SK-N-SH (cell line): ENCODE results near the gene HEMK1. TPM values are rescaled to one million over a fixed set of nuclear protein-coding genes. Genes with fewer than 3 reads are reported as not detected.

Experiments
- CTCF ChIA-PET: fragments of 300-600, 350-600 bp; formaldehyde crosslinking; extraction: SDS; loops from one replicate; lab custom pipeline; 2021; lab: Yijun Ruan, JAX
- POLR2A ChIA-PET: fragments of 350-600 bp; sonication (Branson Sonifier 250); formaldehyde crosslinking; extraction: SDS; loops from one replicate; lab custom pipeline; 2020; ENCODE audit warnings: antibody characterized with exemption, inconsistent platforms; lab: Yijun Ruan, JAX
- DNase-seq: peaks from one replicate; pipeline ENCODE4 v3.0.0; 2012
- H2AFZ ChIP-seq: fragments of 200-600 bp; sonication (generic); 2 replicates; pipeline ENCODE4 v1.8.1; 2016; ENCODE audit warnings: antibody characterized with exemption, mild to moderate bottlenecking, low read depth
- H3F3A ChIP-seq: fragments of 200-600 bp; sonication (generic); replicated peaks from 2 replicates; pipeline ENCODE3; 2016; ENCODE audit warnings: antibody characterized with exemption, mild to moderate bottlenecking; ENCODE audit not compliant: insufficient read depth
- H3K27ac ChIP-seq, 2 experiments: fragments of 200-500 bp in 1 of 2; fragments of 200-600 bp in 1 of 2; sonication (Bioruptor generic) in 1 of 2; sonication (generic), shearing (Covaris generic) in 1 of 2; 2 replicates each; pipeline versions ENCODE4 v1.5.1 to v1.6.1; 2014 to 2016; ENCODE audit warnings: low read depth in 2 of 2, inconsistent platforms in 1 of 2, low read length in 1 of 2, mild to moderate bottlenecking in 1 of 2, mixed read lengths in 1 of 2
- H3K27me3 ChIP-seq: fragments of 200-600 bp; sonication (generic), shearing (Covaris generic); 2 replicates; pipeline ENCODE4 v1.6.1; 2016; ENCODE audit warnings: mixed run types; ENCODE audit not compliant: insufficient read depth
- H3K36me3 ChIP-seq, 2 experiments: fragments of 200-500 bp in 1 of 2; fragments of 200-600 bp in 1 of 2; sonication (Bioruptor generic) in 1 of 2; sonication (generic) in 1 of 2; replicated peaks in 1 of 2; 2 replicates each; pipeline versions ENCODE3 to v1.5.1; 2014 to 2016; ENCODE audit warnings: low read length in 1 of 2, mild to moderate bottlenecking in 1 of 2; ENCODE audit not compliant: insufficient read depth in 2 of 2, control insufficient read depth in 1 of 2
- H3K4me1 ChIP-seq, 2 experiments: fragments of 200-500 bp in 1 of 2; fragments of 200-600 bp in 1 of 2; sonication (Bioruptor generic) in 1 of 2; sonication (generic), shearing (Covaris generic) in 1 of 2; 2 replicates each; pipeline versions ENCODE4 v1.5.1 to v1.6.1; 2014 to 2016; ENCODE audit warnings: low read depth in 1 of 2, low read length in 1 of 2, mixed run types in 1 of 2; ENCODE audit not compliant: insufficient read depth in 2 of 2, control insufficient read depth in 1 of 2
- H3K4me2 ChIP-seq: fragments of 200-600 bp; sonication (generic), shearing (Covaris generic); 2 replicates; pipeline ENCODE4 v1.6.1; 2017; ENCODE audit warnings: mixed run types
- H3K4me3 ChIP-seq, 2 experiments: fragments of 200-500 bp in 1 of 2; fragments of 200-600 bp in 1 of 2; sonication (Bioruptor generic) in 1 of 2; sonication (generic), shearing (Covaris generic) in 1 of 2; 2 replicates each; pipeline versions ENCODE4 v1.5.1 to v1.8.1; 2014 to 2016; ENCODE audit warnings: low read depth in 2 of 2, inconsistent platforms in 1 of 2, low read length in 1 of 2, mild to moderate bottlenecking in 1 of 2, mixed read lengths in 1 of 2, moderate library complexity in 1 of 2
- H3K79me2 ChIP-seq: fragments of 200-600 bp; sonication (generic); 2 replicates; pipeline ENCODE4 v1.8.1; 2017; ENCODE audit warnings: mild to moderate bottlenecking; ENCODE audit not compliant: insufficient read depth
- H3K9ac ChIP-seq: fragments of 200-600 bp; sonication (generic); 2 replicates; pipeline ENCODE4 v1.6.1; 2017; ENCODE audit warnings: mixed run types
- H3K9me2 ChIP-seq: fragments of 200-600 bp; sonication (generic); 2 replicates; pipeline ENCODE4 v1.6.1; 2017; ENCODE audit warnings: mixed run types
- H3K9me3 ChIP-seq: fragments of 200-600 bp; sonication (generic); 2 replicates; pipeline ENCODE4 v1.6.1; 2017; ENCODE audit warnings: mixed run types, mild to moderate bottlenecking, moderate library complexity
- H4K20me1 ChIP-seq: fragments of 200-600 bp; sonication (generic); 2 replicates; pipeline ENCODE4 v1.6.1; 2017; ENCODE audit warnings: mild to moderate bottlenecking, mixed run types; ENCODE audit not compliant: insufficient read depth
- CHD2 ChIP-seq: fragments of 150-350 bp; IDR thresholded peaks from 2 replicates; pipeline ENCODE4 v1.6.1; 2018; ENCODE audit warnings: low read length; ENCODE audit not compliant: partially characterized antibody
- ELF1 ChIP-seq: IDR thresholded peaks from 2 replicates; pipeline ENCODE4 v1.4.0; 2012
- EZH2phosphoT487 ChIP-seq: fragments of 200-600 bp; sonication (generic); IDR thresholded peaks from 2 replicates; pipeline ENCODE4 v1.6.1; 2017; ENCODE audit warnings: low read depth, mixed run types, mild to moderate bottlenecking, antibody characterized with exemption, moderate library complexity, borderline replicate concordance
- FOSL2 ChIP-seq: IDR thresholded peaks from 2 replicates; pipeline ENCODE4 v1.4.0; 2012; ENCODE audit warnings: low read depth, mild to moderate bottlenecking, moderate library complexity, borderline replicate concordance
- GABPA ChIP-seq: IDR thresholded peaks from 2 replicates; pipeline ENCODE4 v1.4.0; 2012; ENCODE audit warnings: low read depth, mild to moderate bottlenecking
- JUND ChIP-seq: IDR thresholded peaks from 2 replicates; pipeline ENCODE4 v1.4.0; 2012
- MAX ChIP-seq: IDR thresholded peaks from 2 replicates; pipeline ENCODE4 v1.4.0; 2012; ENCODE audit warnings: low read depth
- MXI1 ChIP-seq: IDR thresholded peaks from 2 replicates; pipeline ENCODE4 v1.6.1; 2012; ENCODE audit warnings: mild to moderate bottlenecking, low read depth, low read length, improper control_type of control experiment
- NRF1 ChIP-seq: IDR thresholded peaks from 2 replicates; pipeline ENCODE4 v1.6.1; 2012; ENCODE audit warnings: low read depth, mild to moderate bottlenecking, low read length
- PBX3 ChIP-seq: IDR thresholded peaks from 2 replicates; pipeline ENCODE4; 2012
- RAD21 ChIP-seq: IDR thresholded peaks from 2 replicates; pipeline ENCODE4 v1.6.1; 2012; ENCODE audit warnings: mild to moderate bottlenecking, low read length
- RCOR1 ChIP-seq: fragments of 150-350 bp; IDR thresholded peaks from 2 replicates; pipeline ENCODE4 v1.6.1; 2017; ENCODE audit warnings: antibody characterized with exemption, low read length
- RFX5 ChIP-seq: IDR thresholded peaks from 2 replicates; pipeline ENCODE4 v1.6.1; 2012; ENCODE audit warnings: mild to moderate bottlenecking, improper control_type of control experiment, low read length
- RXRA ChIP-seq: IDR thresholded peaks from 2 replicates; pipeline ENCODE4 v1.4.0; 2012; ENCODE audit warnings: low read depth, mild to moderate bottlenecking, borderline replicate concordance
- TAF1 ChIP-seq: IDR thresholded peaks from 2 replicates; pipeline ENCODE4 v1.6.1; 2012; ENCODE audit warnings: low read depth, mild to moderate bottlenecking, low read length, moderate library complexity, borderline replicate concordance
- WGBS: methylation state at CpG from one replicate; pipeline ENCODE4 v1.1.6; 2017; ENCODE audit warnings: low lambda C conversion rate; 5-methylcytosine and 5-hydroxymethylcytosine counted together
- polyA plus RNA-seq, 3 experiments: library from polyadenylated mRNA; depleted of rRNA; stranded (reverse); fragments of >200 nt; gene quantifications; 2 replicates each; pipeline ENCODE4 v1.2.3, GENCODE V29; 2012

HEMK1 gene
- polyA plus RNA-seq, 1 of the 3 experiments (the other 2 are of a cell fraction), result 15.4 TPM

- Histone ChIP-seq H2AFZ (no peak overlapping the region), H3K4me3 (no peak overlapping the region), H3K4me1 (peaks cover 0 to 5% of the 10 kb centered on the region in 2 experiments; a peak in 1 of 4 replicates), H3K27ac (no peak overlapping the region), H3K36me3 (peaks cover 0 to 2% of the 10 kb centered on the region in 2 experiments), H3K27me3 (no peaks in the 10 kb centered on the region), H3K9ac (no peak overlapping the region), H3K9me2 (no peaks in the 10 kb centered on the region), H4K20me1 (no peaks in the 10 kb centered on the region), H3K79me2 (no peaks in the 10 kb centered on the region), H3F3A (peaks cover 3% of the 10 kb centered on the region), H3K4me2 (no peak overlapping the region), H3K9me3 (no peaks in the 10 kb centered on the region)
- no peak for DNase-seq
- 92% methylated on average over 4 of the region's 4 CpGs for WGBS
- 0 out of 2 replicates have a peak, but pooled peaks have one; percentile 30 for TF ChIP-seq PBX3
- no peak for TF ChIP-seq RFX5
- TF ChIP-seq JUND, result no peak
- ChIA-PET POLR2A (interaction anchor here (0.9 to 1.5 kb wide), 6 partner anchors 9 to 21 kb away, joined by 3 to 9 read pairs (median 4); partner anchors contain the start of gene HEMK1), CTCF (interaction anchor here (1.0 to 5.3 kb wide), 5 partner anchors 13 to 242 kb away, joined by 3 to 63 read pairs (median 5); partner anchors contain the start of genes CISH and MAPKAPK3)
Measured at GRCh38 chr3:50588759-50589433, 19.6 kb downstream of the HEMK1 start.

- H3K79me2 ChIP-seq, result no peaks in the 10 kb centered on the region
- TF ChIP-seq PBX3, result no peak
- no peak for TF ChIP-seq RXRA
- no peak for TF ChIP-seq RAD21
- TF ChIP-seq EZH2phosphoT487, result no peak
- no peak for TF ChIP-seq RCOR1
- TF ChIP-seq MXI1, result no peak
- no peak for TF ChIP-seq NRF1
- no peak for TF ChIP-seq ELF1
- TF ChIP-seq CHD2, result no peak
- TF ChIP-seq FOSL2, result no peak
- no peak for TF ChIP-seq TAF1
- TF ChIP-seq MAX, result no peak
- no peak for TF ChIP-seq GABPA
- no peak for TF ChIP-seq RFX5
- H3K27me3 ChIP-seq, result no peaks in the 10 kb centered on the region
- 87% methylated on average over 3 of the region's 9 CpGs for WGBS
- no peak overlapping the region for H3K4me2 ChIP-seq
- DNase-seq, result no peak
- ChIA-PET CTCF (interaction anchor here (1.0 to 4.2 kb wide), 5 partner anchors 13 to 24 kb away, joined by 3 to 25 read pairs (median 5); partner anchors contain the start of gene CISH), POLR2A (no interaction called here)
- H3K36me3 ChIP-seq, result no peaks in the 10 kb centered on the region
- H3K4me3 ChIP-seq, result no peak overlapping the region
- no peak overlapping the region for H3K27ac ChIP-seq
- no peak overlapping the region for H2AFZ ChIP-seq
- no peaks in the 10 kb centered on the region for H3K9me2 ChIP-seq
- H3K9ac ChIP-seq, result no peak overlapping the region
- no peaks in the 10 kb centered on the region for H4K20me1 ChIP-seq
- H3F3A ChIP-seq, result peaks cover 3% of the 10 kb centered on the region
- H3K9me3 ChIP-seq, result no peaks in the 10 kb centered on the region
- peaks cover 0 to 8% of the 10 kb centered on the region in 2 experiments; a peak in 1 of 4 replicates for H3K4me1 ChIP-seq
Measured at GRCh38 chr3:50591196-50591741, 21.9 kb downstream of the HEMK1 start.
